Activated CD8-positive, alpha-beta memory T cell treated with anti-CD3 and anti-CD28 coated beads for 36 hours (primary cell): ENCODE data around the gene ARHGAP6. TPM values are rescaled to one million over a fixed set of nuclear protein-coding genes. Genes with fewer than 3 reads are reported as not detected.
"Not testable (repeated sequence)": the region's sequence is repeated elsewhere in the genome, so short reads cannot be mapped to it uniquely, and the experiment has no call there.

ENCODE experiments used
- CTCF ChIA-PET: fragments of 350-600 bp; sonication (Branson Sonifier 250); formaldehyde crosslinking; loops from one replicate; lab custom pipeline; 2021; ENCODE audit warnings: antibody characterized with exemption; lab: Charles Lee
- POLR2A ChIA-PET: fragments of 350-600 bp; sonication (Branson Sonifier 250); formaldehyde crosslinking; loops from one replicate; lab custom pipeline; 2021; ENCODE audit warnings: antibody characterized with exemption; lab: Charles Lee
- total RNA-seq, 2 experiments: library from RNA; stranded (reverse); gene quantifications; one replicate each; pipeline ENCODE4 v1.2.3, GENCODE V29; 2021

Gene ARHGAP6
- total RNA-seq, 2 experiments from 2014 or later = not detected

- POLR2A ChIA-PET = no interaction called here
- CTCF ChIA-PET = no interaction called here
Measured at GRCh38 chrX:11287505-11287904, 378.2 kb downstream of the ARHGAP6 start.

- ChIA-PET CTCF (no interaction called here), POLR2A (no interaction called here)
Measured at GRCh38 chrX:11285651-11286050, 380.1 kb downstream of the ARHGAP6 start.

- CTCF ChIA-PET = no interaction called here
- POLR2A ChIA-PET = no interaction called here
Measured at GRCh38 chrX:11282043-11282442, 383.7 kb downstream of the ARHGAP6 start.

- ChIA-PET POLR2A (no interaction called here), CTCF (no interaction called here)
Measured at GRCh38 chrX:11273544-11273943, 392.2 kb downstream of the ARHGAP6 start.

GRCh38 chrX:11272863-11273262 lies 392.9 kb downstream of the ARHGAP6 start:
- ChIA-PET POLR2A (no interaction called here), CTCF (no interaction called here)

- POLR2A ChIA-PET = no interaction called here
- CTCF ChIA-PET = no interaction called here
Measured at GRCh38 chrX:11272290-11272689, 393.4 kb downstream of the ARHGAP6 start.

GRCh38 chrX:11269996-11270395 lies 395.7 kb downstream of the ARHGAP6 start:
- CTCF ChIA-PET = interaction anchor here (0.5 kb wide), 1 partner anchor 594 kb away, joined by 4 read pairs; no protein-coding TSS in a partner anchor
- POLR2A ChIA-PET = no interaction called here

- CTCF ChIA-PET = no interaction called here
- POLR2A ChIA-PET = no interaction called here
Measured at GRCh38 chrX:11269006-11269405, 396.7 kb downstream of the ARHGAP6 start.

- POLR2A ChIA-PET = no interaction called here
- CTCF ChIA-PET = no interaction called here
Measured at GRCh38 chrX:11267425-11267824, 398.3 kb downstream of the ARHGAP6 start.

GRCh38 chrX:11266573-11267003 lies 399.1 kb downstream of the ARHGAP6 start:
- POLR2A ChIA-PET = no interaction called here
- CTCF ChIA-PET = no interaction called here

GRCh38 chrX:11265352-11265751 lies 400.4 kb downstream of the ARHGAP6 start:
- ChIA-PET CTCF (no interaction called here), POLR2A (no interaction called here)

- POLR2A ChIA-PET = no interaction called here
- CTCF ChIA-PET = no interaction called here
Measured at GRCh38 chrX:11264925-11265324, 400.8 kb downstream of the ARHGAP6 start.

GRCh38 chrX:11261260-11261659 lies 404.5 kb downstream of the ARHGAP6 start:
- CTCF ChIA-PET = no interaction called here

GRCh38 chrX:11259437-11259836 lies 406.3 kb downstream of the ARHGAP6 start:
- CTCF ChIA-PET = no interaction called here
- POLR2A ChIA-PET = no interaction called here

More at GRCh38 chrX:11261260-11261659, 404.5 kb downstream of the ARHGAP6 start:
- POLR2A ChIA-PET = no interaction called here

GRCh38 chrX:11257711-11258110 lies 408.0 kb downstream of the ARHGAP6 start:
- ChIA-PET CTCF (no interaction called here), POLR2A (no interaction called here)

- POLR2A ChIA-PET = no interaction called here
- CTCF ChIA-PET = no interaction called here
Measured at GRCh38 chrX:11257290-11257689, 408.4 kb downstream of the ARHGAP6 start.

GRCh38 chrX:11254417-11255109 lies 411.2 kb downstream of the ARHGAP6 start:
- CTCF ChIA-PET = no interaction called here
- POLR2A ChIA-PET = no interaction called here

- ChIA-PET POLR2A (no interaction called here), CTCF (no interaction called here)
Measured at GRCh38 chrX:11244636-11245035, 421.1 kb downstream of the ARHGAP6 start.

GRCh38 chrX:11242704-11243103 lies 423.0 kb downstream of the ARHGAP6 start:
- POLR2A ChIA-PET = no interaction called here
- CTCF ChIA-PET = no interaction called here

- POLR2A ChIA-PET = no interaction called here
- CTCF ChIA-PET = no interaction called here
Measured at GRCh38 chrX:11241720-11242119, 424.0 kb downstream of the ARHGAP6 start.

- CTCF ChIA-PET = no interaction called here
- POLR2A ChIA-PET = no interaction called here
Measured at GRCh38 chrX:11239230-11239629, 426.5 kb downstream of the ARHGAP6 start.

- CTCF ChIA-PET, POLR2A ChIA-PET: not testable (repeated sequence)
Measured at GRCh38 chrX:11235377-11235776, 430.3 kb downstream of the ARHGAP6 start.
